H9 (cell line): ENCODE data around the gene TIMELESS. TPM values are rescaled to one million over a fixed set of nuclear protein-coding genes. Genes with fewer than 3 reads are reported as not detected.

ENCODE experiments used
- DNase-seq: peaks from one replicate; pipeline ENCODE4 v3.0.0-alpha.2; 2017
- H2AFZ ChIP-seq: one replicate; pipeline ENCODE4 v1.6.1; 2013; ENCODE audit warnings: mild to moderate bottlenecking, low read length, control low read depth, moderate library complexity
- H2AK5ac ChIP-seq: 2 replicates; pipeline ENCODE4 v1.6.1; 2013; ENCODE audit warnings: low read length, control low read depth, mixed read lengths; ENCODE audit not compliant: insufficient read length
- H2BK120ac ChIP-seq: one replicate; pipeline ENCODE4 v1.6.1; 2013; ENCODE audit warnings: low read depth, mild to moderate bottlenecking, low read length, control low read depth, inconsistent platforms; ENCODE audit not compliant: poor library complexity, severe bottlenecking
- H2BK12ac ChIP-seq: 2 replicates; pipeline ENCODE4 v1.6.1; 2013; ENCODE audit warnings: low read length, control low read depth, mixed read lengths, low read depth; ENCODE audit not compliant: insufficient read length
- H2BK15ac ChIP-seq: 2 replicates; pipeline ENCODE4 v1.6.1; 2013; ENCODE audit warnings: low read depth, low read length, control low read depth
- H2BK20ac ChIP-seq: one replicate; pipeline ENCODE4 v1.6.1; 2013; ENCODE audit warnings: low read depth, mild to moderate bottlenecking, low read length, control low read depth, inconsistent platforms; ENCODE audit not compliant: poor library complexity, severe bottlenecking
- H2BK5ac ChIP-seq: 2 replicates; pipeline ENCODE4 v1.6.1; 2013; ENCODE audit warnings: low read length, control low read depth, mixed read lengths; ENCODE audit not compliant: insufficient read length
- H3K14ac ChIP-seq: 2 replicates; pipeline ENCODE4 v1.6.1; 2013; ENCODE audit warnings: low read length, control low read depth; ENCODE audit not compliant: insufficient read depth
- H3K18ac ChIP-seq: 2 replicates; pipeline ENCODE4 v1.6.1; 2013; ENCODE audit warnings: low read depth, mild to moderate bottlenecking, mixed read lengths, low read length, control low read depth; ENCODE audit not compliant: insufficient read length
- H3K23ac ChIP-seq: 2 replicates; pipeline ENCODE4 v1.6.1; 2013; ENCODE audit warnings: low read length, control low read depth, mixed read lengths, low read depth; ENCODE audit not compliant: insufficient read length
- H3K23me2 ChIP-seq: 2 replicates; pipeline ENCODE4 v1.6.1; 2013; ENCODE audit warnings: low read depth, mild to moderate bottlenecking, mixed read lengths, low read length, control low read depth; ENCODE audit not compliant: insufficient read length, poor library complexity, severe bottlenecking
- H3K27ac ChIP-seq: 2 replicates; pipeline ENCODE4 v1.5.1; 2013; ENCODE audit warnings: low read length, control low read depth, mixed read lengths, low read depth; ENCODE audit not compliant: insufficient read length
- H3K27me3 ChIP-seq: 2 replicates; pipeline ENCODE4 v1.6.1; 2013; ENCODE audit warnings: low read length, control low read depth, inconsistent platforms; ENCODE audit not compliant: insufficient read depth
- H3K4ac ChIP-seq: 2 replicates; pipeline ENCODE4 v1.6.1; 2013; ENCODE audit warnings: low read depth, mild to moderate bottlenecking, control low read depth, inconsistent platforms, low read length, moderate library complexity
- H3K4me1 ChIP-seq: 2 replicates; pipeline ENCODE4 v1.6.1; 2013; ENCODE audit warnings: low read length, control low read depth, inconsistent platforms; ENCODE audit not compliant: insufficient read depth
- H3K4me2 ChIP-seq: 2 replicates; pipeline ENCODE4 v1.6.1; 2013; ENCODE audit warnings: low read length, control low read depth, mixed read lengths; ENCODE audit not compliant: insufficient read length, insufficient read depth
- H3K56ac ChIP-seq: 2 replicates; pipeline ENCODE4 v1.6.1; 2013; ENCODE audit warnings: low read depth, mild to moderate bottlenecking, mixed read lengths, low read length, control low read depth; ENCODE audit not compliant: insufficient read length
- H3K79me1 ChIP-seq: 2 replicates; pipeline ENCODE4 v1.6.1; 2013; ENCODE audit warnings: low read depth, mild to moderate bottlenecking, moderate library complexity, low read length, control low read depth, inconsistent platforms; ENCODE audit not compliant: insufficient read depth, poor library complexity, severe bottlenecking
- H3K79me2 ChIP-seq: 2 replicates; pipeline ENCODE4 v1.6.1; 2013; ENCODE audit warnings: low read length, control low read depth, inconsistent platforms; ENCODE audit not compliant: insufficient read depth
- H3K9ac ChIP-seq: 2 replicates; pipeline ENCODE4 v1.6.1; 2013; ENCODE audit warnings: low read length, control low read depth, mixed read lengths; ENCODE audit not compliant: insufficient read length; ENCODE audit errors: extremely low read depth
- H3K9me3 ChIP-seq: one replicate; pipeline ENCODE4 v1.6.1; 2013; ENCODE audit warnings: low read depth, low read length, inconsistent platforms; ENCODE audit not compliant: control insufficient read depth
- H3T11ph ChIP-seq: one replicate; pipeline ENCODE4 v1.6.1; 2013; ENCODE audit warnings: mild to moderate bottlenecking, low read length, control low read depth, inconsistent platforms
- H4K20me1 ChIP-seq: one replicate; pipeline ENCODE4 v1.6.1; 2013; ENCODE audit not compliant: control insufficient read depth, insufficient read length, insufficient read depth
- H4K5ac ChIP-seq: 2 replicates; pipeline ENCODE4 v1.6.1; 2013; ENCODE audit warnings: low read depth, mild to moderate bottlenecking, mixed read lengths, low read length, control low read depth; ENCODE audit not compliant: insufficient read length
- H4K8ac ChIP-seq: replicated peaks from 2 replicates; pipeline ENCODE4 v1.6.1; 2013; ENCODE audit warnings: low read length, control low read depth, mixed read lengths, low read depth; ENCODE audit not compliant: insufficient read length
- H4K91ac ChIP-seq: 2 replicates; pipeline ENCODE4 v1.6.1; 2013; ENCODE audit warnings: low read depth, mild to moderate bottlenecking, moderate library complexity, mixed read lengths, low read length, control low read depth; ENCODE audit not compliant: insufficient read length
- H3K27ac Mint-ChIP-seq, 3 experiments: 2 replicates in 2 of 3; 3 replicates in 1 of 3; pipeline ENCODE4 v1.8.0; 2020 to 2021; ENCODE audit warnings: mixed read lengths in 3 of 3, mild to moderate bottlenecking in 1 of 3, moderate library complexity in 1 of 3
- H3K27me3 Mint-ChIP-seq: 2 replicates; pipeline ENCODE4 v1.8.0; 2021; ENCODE audit warnings: low read depth, mild to moderate bottlenecking, moderate library complexity, mixed read lengths
- H3K36me3 Mint-ChIP-seq, 3 experiments: 2 replicates in 2 of 3; 3 replicates in 1 of 3; pipeline ENCODE4 v1.8.0; 2020 to 2021; ENCODE audit warnings: low read depth in 3 of 3, mixed read lengths in 3 of 3; ENCODE audit not compliant: insufficient read depth in 1 of 3
- H3K4me1 Mint-ChIP-seq, 2 experiments: 2 replicates each; pipeline ENCODE4 v1.8.0; 2020; ENCODE audit warnings: mixed read lengths in 2 of 2
- H3K4me3 Mint-ChIP-seq, 2 experiments: 2 replicates in 1 of 2; 3 replicates in 1 of 2; pipeline ENCODE4 v1.8.0; 2020 to 2021; ENCODE audit warnings: mild to moderate bottlenecking in 2 of 2, mixed read lengths in 2 of 2, moderate library complexity in 1 of 2
- H3K9me3 Mint-ChIP-seq, 2 experiments: 2 replicates in 1 of 2; 3 replicates in 1 of 2; pipeline ENCODE4 v1.8.0; 2020; ENCODE audit warnings: mild to moderate bottlenecking in 2 of 2, mixed read lengths in 2 of 2, moderate library complexity in 1 of 2
- WGBS: extraction: QIAGEN DNeasy Blood & Tissue Kit; methylation state at CpG from one replicate; pipeline ENCODE4 v1.1.7; 2013; ENCODE audit warnings: missing lambda C conversion rate, low lambda C conversion rate, mixed read lengths; ENCODE audit not compliant: insufficient read length; ENCODE audit errors: extremely low coverage; 5-methylcytosine and 5-hydroxymethylcytosine counted together
- total RNA-seq: library from RNA; stranded (reverse); gene quantifications from 2 replicates; pipeline ENCODE4 v1.2.1, GENCODE V29; 2021
- TF ChIP-seq, protein P1 (sequence below): fragments of 200-600 bp; sonication (generic); conservative IDR thresholded peaks from 3 replicates; pipeline ENCODE4 v1.8.0; 2021; ENCODE audit warnings: antibody characterized with exemption, mild to moderate bottlenecking

The TIMELESS gene
- total RNA-seq, 1 experiment from 2014 or later, result 68.0 TPM

DNA sequence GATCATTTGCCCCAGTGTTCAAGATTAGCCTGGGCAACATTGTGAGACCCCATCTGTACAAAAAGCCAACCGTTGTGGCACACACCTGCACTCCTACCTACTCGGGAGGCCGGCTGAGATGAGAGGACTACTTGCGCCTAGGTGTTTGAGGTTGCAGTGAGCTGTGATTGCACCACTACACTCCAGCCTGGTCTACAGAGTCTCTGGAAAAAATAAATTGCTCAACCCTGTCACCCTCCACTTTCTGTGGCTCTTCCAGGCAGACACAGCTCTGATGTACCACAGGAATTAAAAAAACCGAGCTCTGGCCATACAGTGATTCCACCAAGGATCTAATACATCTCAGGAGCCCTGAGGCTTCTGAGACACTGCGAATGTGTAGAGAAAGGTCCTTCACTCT is 14.4 kb downstream of the TIMELESS start:
- Histone ChIP-seq H2AFZ (no peak overlapping the region), H3K4ac (no peak overlapping the region), H4K91ac (no peak overlapping the region), H3K79me1 (peaks cover 7% of the 10 kb centered on the region), H2BK120ac (no peak overlapping the region), H3K18ac (no peak overlapping the region), H3K56ac (no peak overlapping the region), H2BK20ac (no peak overlapping the region), H2BK15ac (no peak overlapping the region), H3K14ac (no peak overlapping the region), H3T11ph (no peak overlapping the region), H3K9me3 (no peaks in the 10 kb centered on the region), H4K8ac (no peak overlapping the region), H2BK5ac (no peak overlapping the region), H3K27ac (no peak overlapping the region), H2BK12ac (no peak overlapping the region), H4K20me1 (no peaks in the 10 kb centered on the region), H3K79me2 (peaks cover 10% of the 10 kb centered on the region; the same call in 1 of the 2 replicates), H3K27me3 (no peaks in the 10 kb centered on the region), H4K5ac (no peak overlapping the region), H3K23me2 (no peaks in the 10 kb centered on the region), H3K9ac (no peak overlapping the region), H3K4me1 (no peaks in the 10 kb centered on the region), H2AK5ac (no peak overlapping the region), H3K23ac (no peak overlapping the region), H3K4me2 (no peak overlapping the region)
- Mint-ChIP-seq H3K4me1 (peaks cover 8 to 11% of the 10 kb centered on the region in 2 experiments), H3K36me3 (peaks cover 23 to 45% (median 41%) of the 10 kb centered on the region in 3 experiments; a peak in 6 of 7 replicates), H3K4me3 (no peak overlapping the region), H3K27ac (peak overlapping the region in 2 of 3 experiments; percentile 72 to 73; a peak in 3 of 7 replicates), H3K27me3 (no peaks in the 10 kb centered on the region), H3K9me3 (no peaks in the 10 kb centered on the region)
- TF ChIP-seq, protein P1, sequence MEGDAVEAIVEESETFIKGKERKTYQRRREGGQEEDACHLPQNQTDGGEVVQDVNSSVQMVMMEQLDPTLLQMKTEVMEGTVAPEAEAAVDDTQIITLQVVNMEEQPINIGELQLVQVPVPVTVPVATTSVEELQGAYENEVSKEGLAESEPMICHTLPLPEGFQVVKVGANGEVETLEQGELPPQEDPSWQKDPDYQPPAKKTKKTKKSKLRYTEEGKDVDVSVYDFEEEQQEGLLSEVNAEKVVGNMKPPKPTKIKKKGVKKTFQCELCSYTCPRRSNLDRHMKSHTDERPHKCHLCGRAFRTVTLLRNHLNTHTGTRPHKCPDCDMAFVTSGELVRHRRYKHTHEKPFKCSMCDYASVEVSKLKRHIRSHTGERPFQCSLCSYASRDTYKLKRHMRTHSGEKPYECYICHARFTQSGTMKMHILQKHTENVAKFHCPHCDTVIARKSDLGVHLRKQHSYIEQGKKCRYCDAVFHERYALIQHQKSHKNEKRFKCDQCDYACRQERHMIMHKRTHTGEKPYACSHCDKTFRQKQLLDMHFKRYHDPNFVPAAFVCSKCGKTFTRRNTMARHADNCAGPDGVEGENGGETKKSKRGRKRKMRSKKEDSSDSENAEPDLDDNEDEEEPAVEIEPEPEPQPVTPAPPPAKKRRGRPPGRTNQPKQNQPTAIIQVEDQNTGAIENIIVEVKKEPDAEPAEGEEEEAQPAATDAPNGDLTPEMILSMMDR, result no peak
- WGBS, result no CpG with 5 or more reads among the region's 6 CpGs
- DNase-seq, result no peak
